Sigmoid colon (tissue), 4 donors: Measurements from ENCODE around the gene WNK2.

Experiments used
- EP300 ChIP-seq, 4 donors: sonication (generic); formaldehyde crosslinking; IDR thresholded peaks; one replicate each; pipeline ENCODE4 v1.6.1; 2017; ENCODE audit warnings: antibody characterized with exemption in 4 of 4
- POLR2A ChIP-seq, 2 donors: fragments of 450-650 bp; IDR thresholded peaks; one replicate each; pipeline ENCODE4 v1.6.1; 2016; ENCODE audit warnings: antibody characterized with exemption in 2 of 2, mild to moderate bottlenecking in 2 of 2, moderate library complexity in 2 of 2
- TF ChIP-seq, protein P1 (sequence below), 4 experiments: fragments of 450-650 bp in 3 of 4; fragments of 200-600 bp in 1 of 4; IDR thresholded peaks; one replicate each; pipeline ENCODE4 v1.5.1; 2016 to 2019; ENCODE audit warnings: antibody characterized with exemption in 4 of 4, mild to moderate bottlenecking in 3 of 4, moderate library complexity in 2 of 4

DNA sequence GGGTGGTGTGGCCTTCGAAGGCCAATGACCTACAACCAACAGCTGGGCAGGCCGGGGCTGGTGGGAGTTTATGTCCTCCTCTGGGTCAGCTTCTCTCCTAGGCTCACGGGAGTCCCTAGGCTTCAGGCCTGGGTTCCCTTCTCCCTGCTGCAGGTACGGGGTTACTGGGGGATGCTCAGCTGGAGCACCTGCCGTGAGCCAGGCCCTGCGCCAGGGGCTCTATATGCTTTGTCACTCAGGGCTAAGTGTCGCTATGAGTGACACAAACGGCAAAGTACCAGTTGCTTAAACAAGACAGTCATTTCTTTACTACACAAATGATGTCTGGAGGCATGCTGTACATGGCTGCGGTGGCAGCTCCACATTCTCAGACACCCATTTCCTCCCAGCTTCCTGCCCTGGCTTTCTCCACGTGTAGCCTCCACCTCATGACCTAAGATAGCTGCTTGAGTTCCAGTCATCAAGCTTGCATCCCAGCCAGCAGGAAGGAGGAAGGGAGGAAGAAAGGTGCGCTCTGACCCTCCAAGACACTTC lies 27.4 kb upstream of the WNK2 start:
- TF ChIP-seq, protein P1, sequence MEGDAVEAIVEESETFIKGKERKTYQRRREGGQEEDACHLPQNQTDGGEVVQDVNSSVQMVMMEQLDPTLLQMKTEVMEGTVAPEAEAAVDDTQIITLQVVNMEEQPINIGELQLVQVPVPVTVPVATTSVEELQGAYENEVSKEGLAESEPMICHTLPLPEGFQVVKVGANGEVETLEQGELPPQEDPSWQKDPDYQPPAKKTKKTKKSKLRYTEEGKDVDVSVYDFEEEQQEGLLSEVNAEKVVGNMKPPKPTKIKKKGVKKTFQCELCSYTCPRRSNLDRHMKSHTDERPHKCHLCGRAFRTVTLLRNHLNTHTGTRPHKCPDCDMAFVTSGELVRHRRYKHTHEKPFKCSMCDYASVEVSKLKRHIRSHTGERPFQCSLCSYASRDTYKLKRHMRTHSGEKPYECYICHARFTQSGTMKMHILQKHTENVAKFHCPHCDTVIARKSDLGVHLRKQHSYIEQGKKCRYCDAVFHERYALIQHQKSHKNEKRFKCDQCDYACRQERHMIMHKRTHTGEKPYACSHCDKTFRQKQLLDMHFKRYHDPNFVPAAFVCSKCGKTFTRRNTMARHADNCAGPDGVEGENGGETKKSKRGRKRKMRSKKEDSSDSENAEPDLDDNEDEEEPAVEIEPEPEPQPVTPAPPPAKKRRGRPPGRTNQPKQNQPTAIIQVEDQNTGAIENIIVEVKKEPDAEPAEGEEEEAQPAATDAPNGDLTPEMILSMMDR (IDR thresholded peaks at IDR 0.05) = no peak
- TF ChIP-seq POLR2A (IDR thresholded peaks at IDR 0.05) = no peak
- TF ChIP-seq EP300 (IDR thresholded peaks at IDR 0.05) = no peak
